HG03196 (cell line): ENCODE results near the gene USP34.

Source experiments
- ATAC-seq: cut with Tn5 transposase; IDR thresholded peaks from one replicate; pipeline ENCODE4 v1.9.1; 2021; ENCODE audit not compliant: unreplicated experiment

Gene USP34

DNA sequence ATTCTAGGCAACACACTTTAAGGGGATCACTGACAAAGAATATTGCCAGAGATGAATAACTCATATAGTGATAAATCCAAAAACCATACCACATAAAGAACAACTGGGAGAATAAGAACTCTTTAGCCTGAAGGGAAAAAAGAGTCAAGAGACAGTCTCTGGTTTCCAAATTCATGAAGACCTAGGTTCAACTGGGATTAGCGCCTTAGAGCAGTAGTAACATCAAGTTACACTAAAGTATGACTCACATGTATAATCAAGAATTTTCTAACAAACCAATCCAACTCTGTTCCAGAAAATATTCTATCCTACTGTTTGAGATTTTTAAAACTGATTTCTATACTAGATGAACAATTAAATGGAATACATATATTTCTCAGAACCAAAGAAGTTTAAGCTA lies 93.8 kb downstream of the USP34 start:
- no peak for ATAC-seq

DNA sequence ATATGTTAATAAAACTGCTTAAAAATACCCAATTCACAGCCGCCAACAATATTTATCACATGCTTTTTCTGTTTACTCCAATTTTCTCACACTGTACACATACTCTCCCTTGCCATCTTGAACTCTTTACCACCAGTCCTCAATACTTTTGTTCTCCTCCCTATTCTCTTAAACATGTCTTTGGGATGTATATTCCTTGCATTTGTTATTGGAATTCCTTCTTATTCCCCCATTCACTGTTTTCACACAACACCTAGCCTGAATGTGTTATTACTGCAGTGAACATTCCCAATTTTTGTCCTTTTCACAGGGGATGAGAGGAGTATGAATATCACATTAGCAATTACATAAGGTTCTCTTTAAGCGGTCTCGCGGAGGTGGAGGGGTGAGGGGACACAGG lies 94.7 kb downstream of the USP34 start:
- ATAC-seq, result no peak

DNA sequence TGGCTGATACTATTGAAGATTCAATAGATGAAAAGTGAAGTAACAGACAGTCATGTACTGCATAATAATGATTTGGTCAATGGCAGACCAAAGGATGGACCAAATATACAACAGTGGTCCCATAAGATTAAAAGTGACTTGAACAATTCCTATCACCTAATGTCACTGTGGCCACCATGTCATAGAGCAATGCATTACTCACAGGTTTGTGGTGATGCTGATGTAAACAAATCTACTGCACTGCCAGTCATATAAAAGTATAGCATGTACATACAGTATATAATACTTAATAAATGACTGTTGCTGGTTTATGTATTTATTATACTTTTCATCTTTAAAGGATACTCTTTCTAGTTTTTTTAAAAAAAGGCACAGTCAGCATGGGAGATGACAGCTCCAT lies 99.9 kb downstream of the USP34 start:
- ATAC-seq, result no peak

DNA sequence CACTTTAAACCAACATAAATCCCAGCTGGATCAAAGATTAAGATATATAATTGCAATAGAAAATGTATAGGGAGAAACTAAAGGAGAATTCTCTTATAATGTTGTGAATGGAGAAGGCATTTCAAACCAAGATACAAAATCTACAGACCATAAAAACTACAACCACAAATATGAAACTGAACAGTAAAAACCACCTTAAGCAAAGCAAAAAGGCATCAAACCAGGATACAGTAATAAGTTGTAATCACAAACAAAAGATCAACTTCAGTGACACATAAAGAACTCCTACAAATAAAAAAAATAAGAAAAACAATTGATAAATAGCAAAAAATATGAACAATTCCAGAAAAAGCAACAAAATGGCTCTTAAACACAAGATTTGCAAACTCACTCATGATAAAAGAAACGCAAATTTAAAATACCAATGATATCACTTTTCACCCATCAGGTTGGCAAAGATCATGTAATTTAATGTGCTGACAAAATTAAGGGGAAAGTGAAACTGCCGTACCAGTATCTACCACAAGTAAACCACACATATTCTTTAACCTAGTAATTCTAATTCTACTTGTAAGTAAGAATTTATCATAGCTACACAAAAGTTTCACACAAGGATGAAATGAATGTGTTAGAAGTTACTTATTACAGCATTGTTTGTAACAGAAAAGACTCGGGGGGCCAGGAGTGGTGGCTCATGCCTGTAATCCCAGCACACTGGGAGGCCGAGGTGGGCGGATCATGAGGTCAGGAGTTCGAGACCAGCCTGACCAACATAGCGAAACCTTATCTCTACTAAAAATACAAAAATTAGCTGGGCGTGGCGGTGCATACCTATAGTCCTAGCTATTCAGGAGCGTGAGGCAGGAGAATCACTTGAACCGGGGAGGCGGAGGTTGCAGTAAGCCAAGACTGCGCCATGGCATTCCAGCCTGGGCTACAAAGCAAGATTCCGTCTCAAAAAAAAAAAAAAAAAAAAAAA lies 101.9 kb downstream of the USP34 start:
- ATAC-seq, result no peak

GRCh38 chr2:61367177-61367576 lies 103.7 kb downstream of the USP34 start:
- no peak for ATAC-seq

DNA sequence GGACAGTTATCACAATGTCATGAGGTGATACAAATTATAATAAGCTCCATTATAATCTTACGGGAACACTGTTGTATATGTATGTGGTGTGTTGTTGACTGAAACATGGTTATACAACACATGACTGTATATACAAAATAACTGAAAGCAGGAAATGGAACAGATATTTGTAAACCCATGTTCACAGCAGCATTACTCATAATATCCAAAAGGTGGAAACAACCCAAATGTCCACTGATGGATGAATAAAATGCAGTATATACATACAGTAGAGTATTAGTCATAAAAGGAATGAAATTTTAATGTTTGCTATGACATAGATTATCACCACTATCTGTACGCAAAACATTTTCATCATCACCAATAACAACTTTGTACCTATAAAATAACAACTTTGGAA lies 107.3 kb downstream of the USP34 start:
- no peak for ATAC-seq

GRCh38 chr2:61362873-61363272 lies 108.0 kb downstream of the USP34 start:
- no peak for ATAC-seq

GRCh38 chr2:61361068-61361467 lies 109.8 kb downstream of the USP34 start:
- ATAC-seq, result no peak

DNA sequence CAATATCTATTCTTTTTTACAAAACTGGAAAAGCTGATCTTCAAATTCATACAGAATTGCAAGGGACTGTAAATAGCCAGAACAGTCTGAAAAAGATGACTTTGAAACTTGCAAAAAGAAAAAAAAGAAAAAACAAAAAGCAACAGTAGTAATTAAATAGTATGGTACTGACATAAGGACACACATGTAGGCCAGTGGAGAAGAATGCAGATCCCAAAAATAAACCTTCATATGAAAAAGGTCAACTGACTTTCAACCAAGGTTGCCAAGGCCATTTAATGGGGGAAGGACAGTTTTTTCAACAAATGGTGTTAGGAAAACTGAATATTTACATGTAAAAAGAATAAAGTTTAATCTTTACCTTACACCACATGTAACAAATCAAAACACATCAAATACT lies 111.8 kb downstream of the USP34 start:
- ATAC-seq, result no peak

DNA sequence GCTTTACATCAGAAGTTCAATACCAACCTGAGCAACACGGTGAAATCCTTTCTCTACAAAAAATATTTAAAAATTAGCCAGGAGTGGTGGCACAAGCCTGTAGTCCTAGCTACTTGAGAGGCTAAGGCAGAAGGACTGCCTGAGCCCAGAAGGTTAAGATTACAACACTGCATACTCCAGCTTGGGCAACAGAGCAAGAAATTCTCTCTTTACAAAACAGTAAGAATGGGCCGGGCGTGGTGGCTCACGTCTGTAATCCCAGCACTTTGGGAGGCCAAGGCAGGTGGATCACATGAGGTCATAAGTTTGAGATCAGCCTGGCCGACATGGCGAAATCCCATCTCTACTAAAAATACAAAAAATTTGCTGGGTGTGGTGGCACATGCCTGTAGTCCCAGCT lies 113.2 kb downstream of the USP34 start:
- no peak for ATAC-seq

DNA sequence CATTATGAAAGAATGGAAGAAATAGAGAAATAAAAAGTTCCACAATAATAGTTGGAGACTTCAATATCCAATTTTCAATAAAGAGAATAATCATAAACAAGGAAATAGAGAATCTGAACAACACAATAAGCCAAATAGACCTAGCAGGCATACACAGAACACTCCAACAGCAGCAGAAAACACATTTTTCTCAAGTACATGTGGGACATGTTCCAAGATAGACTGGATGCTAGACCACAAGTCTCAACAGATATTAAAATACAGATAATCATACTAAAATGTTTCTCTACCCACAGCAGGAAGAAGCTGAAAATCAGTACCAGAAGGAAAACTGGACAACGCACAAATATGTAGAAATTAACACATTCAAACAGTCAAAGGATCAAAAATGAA lies 113.9 kb downstream of the USP34 start:
- ATAC-seq, result no peak

GRCh38 chr2:61356261-61356957 lies 114.5 kb downstream of the USP34 start:
- no peak for ATAC-seq

GRCh38 chr2:61354543-61355197 lies 116.2 kb downstream of the USP34 start:
- ATAC-seq, result no peak

GRCh38 chr2:61353909-61354308 lies 117.0 kb downstream of the USP34 start:
- ATAC-seq, result no peak

DNA sequence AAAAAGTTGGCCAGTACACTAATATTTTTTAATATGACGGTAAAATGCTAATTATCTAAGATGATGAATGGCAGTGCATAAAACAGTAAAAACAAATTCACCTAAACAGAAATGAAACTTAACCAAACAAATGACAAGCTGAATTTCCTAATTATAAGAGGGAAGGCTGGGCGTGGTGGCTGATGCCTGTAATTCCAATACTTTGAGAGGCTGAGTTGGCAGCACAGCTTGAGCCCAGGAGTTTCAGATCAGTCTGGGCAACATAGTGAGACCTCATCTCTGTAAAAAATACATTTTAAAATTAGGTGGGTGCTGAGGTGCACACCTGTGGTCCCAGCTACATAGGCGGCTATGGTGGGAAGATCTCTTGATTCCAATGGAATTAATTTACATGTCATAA lies 120.1 kb downstream of the USP34 start:
- ATAC-seq, result no peak

DNA sequence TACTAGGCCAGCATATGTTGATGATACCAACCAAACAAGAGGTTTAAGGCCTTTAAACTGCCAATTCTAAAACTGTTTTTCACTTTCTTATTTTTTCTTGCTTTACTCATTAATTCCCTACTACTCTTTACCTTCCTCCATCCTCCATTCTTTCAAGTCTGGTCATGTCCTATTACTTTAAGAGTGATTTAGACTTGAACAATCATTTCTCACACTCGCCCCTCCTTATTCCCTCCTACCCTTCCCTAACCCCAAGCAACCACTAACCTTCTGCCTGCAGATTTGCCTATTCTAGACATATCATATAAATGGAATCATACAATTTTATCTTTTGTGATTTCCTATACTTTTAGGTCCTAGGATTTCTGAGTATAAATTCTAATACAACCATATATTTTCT lies 127.7 kb downstream of the USP34 start:
- ATAC-seq, result no peak

- no peak for ATAC-seq
Measured at GRCh38 chr2:61340242-61340641, 130.6 kb downstream of the USP34 start.

DNA sequence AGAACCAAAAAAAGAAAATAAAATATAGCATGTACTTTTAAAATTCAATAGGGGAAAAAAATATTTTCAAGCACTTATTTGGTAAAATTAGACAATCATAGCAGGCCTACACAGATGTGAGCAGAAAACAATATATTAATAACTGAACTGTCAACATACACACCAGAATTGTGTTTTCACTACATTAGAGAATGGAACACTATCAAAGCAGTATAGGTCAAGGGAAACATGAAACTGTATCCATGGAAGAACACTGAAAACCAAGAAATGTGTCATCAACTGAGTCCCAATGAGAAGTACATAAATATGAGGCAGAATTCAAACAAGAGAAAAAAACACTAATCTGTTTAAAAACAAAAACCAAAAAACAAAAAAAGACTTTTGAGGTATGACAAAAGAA lies 132.4 kb downstream of the USP34 start:
- no peak for ATAC-seq

GRCh38 chr2:61335187-61335586 lies 135.7 kb downstream of the USP34 start:
- ATAC-seq, result no peak

GRCh38 chr2:61334466-61334865 lies 136.4 kb downstream of the USP34 start:
- no peak for ATAC-seq

GRCh38 chr2:61328707-61329251 lies 142.1 kb downstream of the USP34 start:
- no peak for ATAC-seq
